Measurements from ENCODE around the gene HAUS6.

DNA sequence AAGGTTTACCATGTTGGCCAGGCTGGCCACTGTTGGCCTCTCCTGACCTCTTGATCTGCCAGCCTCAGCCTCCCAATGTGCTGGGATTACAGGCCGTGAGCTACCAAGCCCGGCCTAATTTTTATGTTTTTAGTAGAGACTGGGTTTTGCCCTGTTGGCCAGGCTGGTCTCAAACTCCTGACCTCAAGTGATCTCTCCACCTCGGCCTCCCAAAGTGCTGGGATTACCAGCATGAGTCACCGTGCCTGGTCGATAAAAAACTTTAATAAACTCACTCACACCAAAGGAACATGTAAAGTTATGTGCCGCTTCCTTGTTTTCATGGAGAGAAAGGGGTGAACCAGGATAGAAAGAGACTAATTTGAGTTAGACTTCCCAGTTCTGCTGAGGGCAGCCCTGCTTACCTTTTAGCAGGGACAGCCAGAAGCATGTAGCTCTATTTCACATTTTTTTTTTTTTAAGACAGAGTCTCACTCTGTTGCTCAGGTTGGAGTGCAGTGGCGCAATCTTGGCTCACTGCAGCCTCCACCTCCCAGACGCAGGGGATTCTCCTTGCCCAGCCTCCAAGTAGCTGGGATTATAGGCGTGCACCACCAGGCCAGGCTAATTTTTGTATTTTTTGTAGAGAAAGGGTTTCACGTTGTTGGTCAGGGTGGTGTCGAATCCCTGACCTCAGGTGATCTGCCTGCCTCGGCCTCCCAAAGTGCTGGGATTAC is 11.4 kb upstream of the HAUS6 start:
- TF ChIP-seq, protein P1, sequence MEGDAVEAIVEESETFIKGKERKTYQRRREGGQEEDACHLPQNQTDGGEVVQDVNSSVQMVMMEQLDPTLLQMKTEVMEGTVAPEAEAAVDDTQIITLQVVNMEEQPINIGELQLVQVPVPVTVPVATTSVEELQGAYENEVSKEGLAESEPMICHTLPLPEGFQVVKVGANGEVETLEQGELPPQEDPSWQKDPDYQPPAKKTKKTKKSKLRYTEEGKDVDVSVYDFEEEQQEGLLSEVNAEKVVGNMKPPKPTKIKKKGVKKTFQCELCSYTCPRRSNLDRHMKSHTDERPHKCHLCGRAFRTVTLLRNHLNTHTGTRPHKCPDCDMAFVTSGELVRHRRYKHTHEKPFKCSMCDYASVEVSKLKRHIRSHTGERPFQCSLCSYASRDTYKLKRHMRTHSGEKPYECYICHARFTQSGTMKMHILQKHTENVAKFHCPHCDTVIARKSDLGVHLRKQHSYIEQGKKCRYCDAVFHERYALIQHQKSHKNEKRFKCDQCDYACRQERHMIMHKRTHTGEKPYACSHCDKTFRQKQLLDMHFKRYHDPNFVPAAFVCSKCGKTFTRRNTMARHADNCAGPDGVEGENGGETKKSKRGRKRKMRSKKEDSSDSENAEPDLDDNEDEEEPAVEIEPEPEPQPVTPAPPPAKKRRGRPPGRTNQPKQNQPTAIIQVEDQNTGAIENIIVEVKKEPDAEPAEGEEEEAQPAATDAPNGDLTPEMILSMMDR (IDR thresholded peaks at IDR 0.05; ENCODE audit: low read length) = no peak
- no peak for TF ChIP-seq EZH2 (IDR thresholded peaks at IDR 0.05; ENCODE audit: borderline replicate concordance, low read length)

Measured in OCI-LY1 (cell line).